Right lung (tissue), 5 donors: Measurements from ENCODE around the gene GABBR2. TPM values are rescaled to one million over a fixed set of nuclear protein-coding genes. Genes with fewer than 3 reads are reported as not detected.
"Not testable (repeated sequence)": the region's sequence is repeated elsewhere in the genome, so short reads cannot be mapped to it uniquely, and the experiment has no call there.

ENCODE experiments used
- DNase-seq, 2 donors: peaks; one replicate each; pipeline ENCODE4 v3.0.0-alpha.2; 2013
- polyA plus RNA-seq, 5 donors: library from polyadenylated mRNA; unstranded; fragments of 120-200 nt; gene quantifications; one replicate each; pipeline versions ENCODE4 v1.2.1 to v1.2.3, GENCODE V29; 2013; ENCODE audit warnings: inconsistent platforms in 1 of 5, low replicate concordance in 1 of 5; ENCODE audit not compliant: insufficient read length in 5 of 5, insufficient read depth in 1 of 5

GABBR2 gene
- polyA plus RNA-seq, 5 donors: 0.48 to 1.4 (median 0.99) TPM

DNA sequence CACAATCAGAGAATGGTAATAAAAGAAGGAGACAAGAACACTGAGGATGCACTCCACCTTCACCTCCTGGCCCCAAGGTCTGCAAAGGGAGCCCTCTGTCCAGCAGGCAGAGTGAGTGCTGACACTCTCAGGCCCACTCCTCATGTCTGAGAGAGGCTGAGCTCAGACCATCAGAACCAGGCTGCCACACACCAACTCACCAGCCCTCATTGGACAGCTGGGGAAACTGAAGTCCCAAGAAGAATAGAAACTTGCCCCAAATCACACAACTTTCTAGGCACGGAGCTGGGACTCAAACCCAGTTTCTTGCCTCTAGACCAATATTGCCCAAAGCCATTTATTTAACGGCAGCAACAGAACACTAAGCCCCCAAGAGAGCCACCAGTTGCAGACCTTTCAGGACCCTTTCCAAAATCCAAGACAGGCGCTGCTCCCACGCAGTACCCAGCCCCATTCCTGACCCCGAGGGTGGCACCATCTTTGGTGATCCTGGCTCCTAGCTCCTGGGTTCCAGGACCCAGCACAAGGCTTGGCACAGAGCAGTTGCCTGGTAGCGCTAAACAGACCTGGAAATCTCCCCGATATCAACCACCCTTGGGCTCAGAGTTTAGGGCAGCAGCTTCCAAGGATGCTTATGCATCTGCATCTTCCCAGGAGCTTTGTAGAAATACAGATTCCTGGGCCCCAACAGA, 192.4 kb downstream of the GABBR2 start:
- no peak for DNase-seq

DNA sequence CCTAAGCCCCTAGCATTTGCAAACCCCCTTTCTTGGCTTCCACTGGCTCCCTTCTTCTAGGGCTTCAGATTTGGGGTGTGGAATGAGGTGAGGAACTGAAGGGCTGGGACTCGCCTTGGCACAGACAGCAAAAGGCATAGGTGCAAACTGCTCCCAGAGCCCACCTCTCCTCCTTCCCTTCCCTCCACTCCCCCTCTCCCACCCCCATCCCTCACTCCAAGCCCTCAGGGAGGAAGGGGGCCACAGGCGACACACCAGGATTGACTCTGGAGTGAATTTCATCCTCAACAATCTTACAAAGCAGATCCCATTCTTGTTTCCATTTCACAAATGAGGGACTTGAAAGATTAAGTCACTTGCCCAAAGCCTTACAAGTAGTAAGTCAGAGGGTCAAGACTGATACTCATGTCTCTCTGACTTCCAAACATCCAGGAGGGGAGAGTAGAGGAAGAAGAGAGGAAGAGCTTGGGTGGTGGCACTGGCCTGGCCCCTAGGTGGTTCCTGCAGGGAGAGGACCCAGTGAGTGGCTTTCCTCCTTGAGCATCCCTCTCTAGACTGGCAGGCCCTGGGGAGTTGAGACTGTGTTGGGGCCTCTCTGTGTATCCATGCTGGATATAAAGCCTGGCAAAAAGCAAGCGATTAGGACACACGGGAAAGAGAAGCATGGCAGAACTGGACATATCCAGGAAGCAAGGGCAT, 193.1 kb downstream of the GABBR2 start:
- no peak for DNase-seq

DNA sequence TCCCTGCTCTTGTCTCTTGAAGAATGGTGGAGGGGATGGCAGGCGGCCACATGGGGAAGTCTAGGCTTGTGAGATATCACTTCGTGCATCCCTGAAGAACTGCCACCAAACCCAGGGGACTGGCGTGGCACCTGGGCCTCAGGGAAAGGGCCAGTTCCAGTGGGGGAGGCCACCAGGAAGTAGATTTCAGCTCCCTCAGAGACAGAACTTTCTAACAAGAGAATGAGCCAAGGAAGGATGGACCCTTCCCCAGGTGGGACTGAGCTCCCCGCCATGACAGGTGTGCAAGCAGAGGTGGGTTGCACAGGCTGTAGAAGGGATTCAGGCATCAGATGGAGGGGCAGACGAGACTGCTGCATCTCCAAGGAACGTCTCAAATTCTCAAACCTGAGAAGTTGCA, 193.9 kb downstream of the GABBR2 start:
- no peak for DNase-seq

DNA sequence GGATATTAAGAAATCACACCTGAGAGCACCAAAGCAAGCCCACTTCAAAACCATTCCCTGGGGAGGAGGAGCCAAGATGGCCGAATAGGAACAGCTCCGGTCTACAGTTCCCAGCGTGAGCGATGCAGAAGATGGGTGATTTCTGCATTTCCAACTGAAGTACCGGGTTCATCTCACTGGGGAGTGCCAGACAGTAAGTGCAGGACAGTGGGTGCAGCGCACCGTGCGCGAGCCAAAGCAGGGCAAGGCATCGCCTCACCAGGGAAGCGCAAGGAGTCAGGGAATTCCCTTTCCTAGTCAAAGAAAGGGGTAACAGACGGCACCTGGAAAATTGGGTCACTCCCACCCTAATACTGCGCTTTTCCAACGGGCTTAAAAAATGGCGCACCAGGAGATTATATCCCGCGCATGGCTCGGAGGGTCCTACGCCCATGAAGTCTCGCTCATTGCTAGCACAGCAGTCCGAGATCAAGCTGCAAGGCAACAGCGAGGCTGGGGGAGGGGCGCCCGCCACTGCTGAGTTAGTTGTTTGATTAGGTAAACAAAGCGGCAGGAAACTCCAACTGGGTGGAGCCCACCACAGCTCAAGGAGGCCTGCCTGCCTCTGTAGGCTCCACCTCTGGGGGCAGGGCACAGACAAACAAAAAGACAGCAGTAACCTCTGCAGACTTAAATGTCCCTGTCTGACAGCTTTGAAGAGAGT, 200.4 kb downstream of the GABBR2 start:
- DNase-seq: not testable (repeated sequence)

DNA sequence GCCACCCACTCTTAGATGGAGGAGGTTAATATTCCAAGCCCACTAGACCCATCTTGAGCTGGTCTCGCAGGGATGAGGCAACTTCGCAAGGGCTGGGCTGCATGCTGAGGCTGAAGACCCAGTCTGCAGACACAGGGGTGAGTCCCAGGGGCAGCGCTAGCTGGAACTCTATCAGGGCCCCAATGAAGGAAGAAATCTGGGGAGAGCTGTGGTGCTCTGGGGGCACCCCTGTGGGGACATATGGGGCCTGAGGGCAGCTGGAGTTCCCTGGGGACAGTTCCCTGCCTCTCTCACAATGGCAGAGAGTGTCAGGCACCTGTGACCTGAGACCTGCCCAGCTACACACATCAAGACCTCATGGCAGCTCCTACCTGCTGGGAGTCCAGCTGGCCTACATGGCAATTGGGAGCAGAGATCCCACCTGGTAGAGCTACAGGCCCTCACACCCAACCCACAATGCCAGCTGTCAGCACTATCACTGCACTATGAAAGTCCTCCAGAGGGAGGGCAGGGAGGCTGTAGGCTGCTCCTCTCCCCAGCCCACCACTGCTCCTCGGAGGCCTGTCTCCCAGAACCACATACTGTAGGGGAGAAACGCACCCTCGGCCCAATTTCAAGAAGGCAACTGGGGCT, 202.2 kb downstream of the GABBR2 start:
- no peak for DNase-seq

DNA sequence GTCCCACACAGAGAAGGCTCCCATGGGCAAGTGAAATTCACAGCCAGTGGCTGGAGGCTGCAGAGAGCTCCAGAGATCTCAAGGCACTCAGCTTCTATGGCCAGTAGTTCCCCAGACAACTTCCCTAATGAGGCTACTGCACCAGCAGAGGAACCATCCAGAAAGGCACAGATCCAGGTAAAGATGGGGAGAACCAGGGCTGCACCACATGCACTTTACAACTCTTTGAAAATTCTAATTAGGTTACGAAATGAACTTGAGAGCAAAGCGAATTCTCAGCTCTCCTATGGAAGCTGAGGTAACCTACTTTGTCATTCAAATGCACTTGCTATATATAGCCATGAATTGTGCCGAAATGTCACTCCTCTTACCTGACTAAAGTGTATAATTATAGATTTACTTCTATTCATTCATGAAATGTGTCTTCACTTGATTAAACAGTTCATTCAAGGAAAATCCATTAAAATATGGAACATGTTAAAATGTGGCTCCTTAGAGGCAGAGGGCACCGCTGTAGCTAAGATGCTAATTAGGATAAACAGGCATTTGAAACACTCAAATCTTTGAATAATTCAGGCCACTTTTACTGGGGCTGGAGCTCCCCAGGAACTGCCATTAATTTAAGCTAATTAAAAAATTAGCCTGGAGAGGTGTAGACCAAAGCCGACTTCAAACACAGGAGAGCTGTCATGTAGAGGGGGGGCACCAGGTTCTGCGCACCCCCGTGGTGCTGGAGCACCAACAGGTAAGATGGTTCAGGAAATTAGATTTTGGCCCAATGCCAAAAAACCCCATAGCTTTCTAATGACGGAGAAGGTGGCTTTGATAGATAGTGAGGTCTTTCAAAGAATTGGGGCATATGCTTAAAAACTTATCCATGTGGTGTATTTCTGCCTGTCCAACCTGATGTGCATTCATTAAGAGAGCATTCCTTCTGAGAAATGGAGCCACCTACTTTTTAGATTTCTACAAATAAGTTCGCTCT, 204.1 kb downstream of the GABBR2 start:
- no peak for DNase-seq

DNA sequence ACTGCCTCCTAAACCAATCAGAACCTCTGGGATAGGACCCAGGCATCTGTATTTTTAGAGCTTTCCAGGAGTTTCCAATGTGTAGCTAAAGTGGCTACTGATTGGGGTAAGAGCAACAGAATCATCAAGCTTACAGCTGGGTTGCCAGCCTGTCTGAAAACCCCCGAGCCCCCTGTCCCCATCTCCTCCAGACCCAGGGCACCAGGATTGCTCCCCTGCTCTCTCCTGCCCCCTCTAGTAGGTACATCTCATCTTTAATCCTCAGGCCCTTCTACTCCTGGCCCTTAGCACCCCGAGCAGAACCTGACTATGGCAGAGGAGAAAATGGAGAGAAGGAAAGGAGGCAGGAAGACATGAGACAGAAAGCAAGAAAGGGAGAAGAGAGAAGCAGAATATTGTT, 204.9 kb downstream of the GABBR2 start:
- DNase-seq: no peak

DNA sequence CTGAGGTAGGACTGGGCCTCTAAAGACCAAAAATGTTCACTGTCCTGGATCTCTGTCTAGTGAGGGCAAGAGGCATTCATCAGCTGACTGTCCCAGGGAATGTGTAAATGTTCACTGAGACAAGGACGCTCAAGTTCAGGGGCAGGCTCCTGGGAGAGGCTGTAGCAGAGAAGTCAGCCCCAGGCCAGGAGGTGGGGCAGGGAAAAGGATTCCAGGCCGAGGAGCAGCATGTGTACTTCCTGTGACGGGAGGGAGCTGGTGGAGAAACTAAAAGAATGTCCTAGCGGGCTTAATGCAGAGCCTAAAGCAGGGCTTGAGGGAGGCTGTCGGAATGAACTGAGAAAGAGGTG, 205.8 kb downstream of the GABBR2 start:
- no peak for DNase-seq

DNA sequence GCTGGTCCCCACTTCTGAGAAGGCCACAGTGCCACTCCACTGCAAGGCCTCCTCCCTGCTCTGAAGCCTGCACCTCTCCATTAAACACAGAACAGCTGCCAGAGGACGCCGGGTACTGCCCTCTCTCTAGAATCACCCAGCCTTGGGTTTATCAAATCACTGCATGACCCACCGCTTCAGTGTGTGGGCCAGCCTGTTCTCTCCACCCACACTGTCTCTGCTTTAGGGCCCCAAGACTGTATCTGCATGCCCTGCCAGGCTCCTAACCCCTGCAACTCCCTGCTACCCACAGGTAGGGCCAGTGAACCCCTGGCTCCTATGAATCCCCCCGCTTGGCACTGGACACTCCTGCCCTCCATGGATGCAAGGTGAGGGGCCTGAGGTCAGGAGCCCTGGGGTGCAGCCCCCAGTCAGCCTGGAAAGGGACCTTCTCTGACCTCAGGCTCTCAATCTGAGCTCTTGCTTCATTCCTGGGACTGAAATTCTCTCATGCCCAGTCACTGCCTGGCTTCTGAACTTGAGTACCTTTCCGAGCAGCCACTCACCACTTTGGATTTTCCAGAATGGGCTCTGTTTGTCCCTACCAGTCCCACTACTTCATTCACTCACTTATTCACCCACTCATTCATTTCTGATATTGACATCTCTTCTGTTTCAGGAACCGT, 206.3 kb downstream of the GABBR2 start:
- DNase-seq: no peak

DNA sequence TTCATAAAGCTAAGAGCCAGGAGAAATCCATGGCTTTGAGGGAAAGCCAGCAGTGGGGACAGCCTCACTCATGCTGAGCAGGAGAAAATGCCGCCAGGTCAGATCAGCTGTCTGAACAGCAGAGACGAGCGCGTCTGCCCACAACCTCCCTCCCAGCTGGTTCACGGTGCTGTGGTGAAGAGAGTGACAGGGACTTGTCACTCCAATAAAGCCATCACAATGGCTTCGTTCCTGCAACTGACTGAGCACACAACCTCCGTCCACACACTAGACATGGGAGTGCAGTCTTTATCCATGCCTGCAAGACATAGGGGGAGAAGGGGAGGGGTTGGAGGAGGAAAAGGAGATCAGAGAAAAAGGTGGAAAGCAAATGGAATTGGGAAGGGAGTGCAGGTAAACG, 206.9 kb downstream of the GABBR2 start:
- no peak for DNase-seq

DNA sequence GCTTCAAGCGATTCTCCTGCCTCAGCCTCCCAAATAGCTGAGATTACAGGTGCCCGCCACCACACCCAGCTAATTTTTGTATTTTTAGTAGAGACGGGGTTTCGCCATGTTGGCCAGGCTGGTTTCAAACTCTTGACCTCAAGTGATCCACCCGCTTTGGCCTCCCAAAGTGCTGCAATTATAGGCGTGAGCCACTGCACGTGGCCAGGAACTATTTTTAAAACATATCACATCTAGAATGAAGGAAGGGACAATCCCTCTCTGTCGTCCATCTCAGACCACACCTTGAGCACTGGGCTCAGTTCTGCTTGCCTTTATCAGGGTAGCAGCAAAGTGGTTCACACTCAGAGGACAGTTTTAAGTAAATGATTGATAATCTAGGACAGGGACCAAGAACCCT, 207.5 kb downstream of the GABBR2 start:
- DNase-seq: not testable (repeated sequence)

DNA sequence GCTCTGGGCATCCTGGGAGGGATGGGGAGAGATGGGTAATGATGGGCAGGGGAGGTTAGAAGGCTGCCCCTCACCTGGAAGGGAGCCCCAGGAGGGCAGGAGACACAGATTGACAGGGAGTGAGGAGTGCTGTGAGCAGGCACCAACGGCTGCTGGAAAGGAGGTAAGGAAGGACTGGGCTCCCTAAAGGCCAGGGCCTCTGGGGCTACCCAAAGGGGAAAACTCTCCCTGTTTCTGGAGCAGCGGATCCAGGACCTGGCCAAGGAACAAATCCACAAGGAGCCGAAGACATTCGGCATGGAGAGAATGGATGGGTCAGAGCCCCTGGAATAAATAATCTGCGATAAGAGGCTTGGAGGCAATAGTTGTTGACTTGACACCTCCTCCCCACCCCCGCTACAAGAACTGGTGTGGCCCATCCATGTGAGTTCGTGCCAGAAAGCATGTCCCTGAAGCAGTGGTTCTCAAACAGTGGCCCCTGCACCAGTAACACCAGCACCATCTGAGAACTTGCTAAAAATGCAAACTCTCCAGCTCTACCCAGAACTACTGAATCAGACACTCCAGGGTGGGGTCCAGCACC, 208.3 kb downstream of the GABBR2 start:
- no peak for DNase-seq

DNA sequence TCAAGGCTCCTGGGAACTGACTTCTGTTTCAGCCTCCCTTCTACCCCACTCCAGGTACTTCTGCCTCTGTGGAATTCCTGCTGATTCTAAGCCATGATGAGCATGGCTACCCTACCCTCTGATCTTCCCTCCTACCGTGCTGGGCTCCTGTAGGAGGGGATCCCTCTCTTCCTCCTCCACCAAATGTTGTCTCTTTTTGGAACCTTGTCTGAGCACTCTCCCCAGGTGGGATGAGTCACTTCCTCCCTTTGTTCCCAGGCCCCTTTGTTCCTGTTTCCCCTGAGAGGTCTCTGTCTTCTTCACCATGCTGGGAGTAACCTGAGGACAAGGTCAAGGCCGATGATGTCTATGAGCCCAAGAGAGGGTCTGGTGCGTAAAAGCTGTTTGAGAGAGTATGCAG, 213.2 kb downstream of the GABBR2 start:
- no peak for DNase-seq

DNA sequence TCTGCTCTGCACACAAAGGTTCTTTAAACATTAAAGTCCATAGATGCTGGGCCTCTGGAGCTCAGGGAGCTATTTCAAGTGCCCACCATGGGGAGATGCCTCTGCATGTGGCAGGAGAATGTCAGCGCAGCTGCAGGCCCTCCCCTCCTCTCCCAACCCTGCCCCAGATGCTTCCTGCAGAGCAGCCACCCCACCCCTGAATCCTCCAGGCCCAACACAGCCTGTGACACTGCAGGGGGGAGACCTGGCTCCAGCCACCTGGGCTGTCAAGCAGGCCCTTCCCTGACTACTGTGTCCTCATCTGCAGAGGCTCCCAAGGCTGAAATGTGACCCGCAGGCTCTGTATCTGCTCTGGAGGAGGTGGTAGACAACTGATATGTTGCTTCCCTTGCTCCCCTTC, 213.9 kb downstream of the GABBR2 start:
- no peak for DNase-seq

DNA sequence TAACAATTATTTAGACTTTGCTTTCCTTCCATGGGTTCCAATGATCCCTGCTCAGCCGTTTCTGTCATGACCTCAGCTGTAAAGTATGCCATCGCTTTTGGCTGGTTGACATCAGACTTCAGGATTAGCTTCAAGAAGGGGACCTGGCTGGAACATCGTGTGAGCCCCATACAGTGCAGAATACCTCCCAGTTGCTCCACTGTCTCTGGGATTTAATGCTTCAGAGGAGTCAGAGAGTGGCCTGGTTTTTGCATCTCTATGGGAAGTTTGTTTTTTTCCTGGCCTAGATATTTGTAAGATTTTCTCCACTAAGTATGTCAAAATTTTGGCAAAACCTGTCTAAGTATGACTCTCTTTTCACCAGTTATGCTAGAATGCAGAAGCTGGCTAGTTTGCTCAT, 216.9 kb downstream of the GABBR2 start:
- no peak for DNase-seq

DNA sequence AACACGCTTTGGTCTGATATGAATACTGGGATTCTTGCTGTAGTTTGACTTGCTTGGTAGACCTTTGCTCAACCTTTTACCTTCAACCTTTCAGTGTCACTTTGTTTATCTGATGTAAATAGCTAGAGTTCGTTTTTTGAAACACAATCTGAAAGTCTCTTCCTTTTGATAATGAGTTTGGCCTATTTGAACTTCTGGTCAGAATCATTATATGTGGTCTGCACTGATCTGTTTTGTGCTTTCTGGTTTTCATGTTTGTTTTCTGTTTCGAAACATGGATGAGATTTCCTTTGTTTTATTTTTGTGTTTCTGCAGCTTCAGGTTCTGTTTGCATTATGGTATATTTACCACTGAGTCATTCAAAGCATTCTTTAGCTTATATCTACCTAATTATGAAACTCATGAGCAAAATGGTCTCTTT, 217.5 kb downstream of the GABBR2 start:
- no peak for DNase-seq

DNA sequence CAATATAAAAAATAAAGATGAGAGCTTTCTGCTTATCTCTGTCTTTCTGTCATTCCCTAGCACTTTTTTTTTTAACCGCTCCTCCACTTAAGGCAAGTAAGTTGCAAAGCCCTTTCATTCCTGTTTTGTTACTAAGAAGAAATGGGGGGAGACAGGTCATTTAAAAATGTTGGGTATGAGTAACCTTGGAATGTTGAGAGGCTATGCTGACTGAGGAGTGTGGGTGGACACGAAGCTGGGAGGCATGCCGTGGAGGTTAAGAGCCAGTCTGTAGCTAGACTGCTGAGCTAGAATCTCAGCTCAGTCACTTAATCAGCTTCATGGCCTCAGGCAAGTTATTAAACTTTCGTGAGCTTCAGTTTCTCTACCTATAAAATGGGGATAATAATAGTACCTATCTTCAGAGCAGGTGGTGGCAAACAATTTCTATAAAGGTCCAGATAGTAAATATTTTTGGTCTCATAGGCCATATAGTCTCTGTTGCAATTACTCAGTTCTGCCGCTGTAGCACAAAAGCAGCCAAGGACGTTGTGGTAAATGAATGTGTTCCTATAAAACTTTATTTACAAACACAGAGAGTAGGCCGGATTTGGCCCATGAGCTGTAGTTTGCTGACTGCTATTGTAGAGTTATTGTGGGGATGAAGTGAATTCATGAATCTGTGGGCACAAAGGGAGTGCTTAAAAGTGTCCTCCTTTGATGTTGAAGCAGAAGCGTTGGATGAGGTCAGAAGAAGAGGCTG, 220.0 kb downstream of the GABBR2 start:
- DNase-seq: no peak

DNA sequence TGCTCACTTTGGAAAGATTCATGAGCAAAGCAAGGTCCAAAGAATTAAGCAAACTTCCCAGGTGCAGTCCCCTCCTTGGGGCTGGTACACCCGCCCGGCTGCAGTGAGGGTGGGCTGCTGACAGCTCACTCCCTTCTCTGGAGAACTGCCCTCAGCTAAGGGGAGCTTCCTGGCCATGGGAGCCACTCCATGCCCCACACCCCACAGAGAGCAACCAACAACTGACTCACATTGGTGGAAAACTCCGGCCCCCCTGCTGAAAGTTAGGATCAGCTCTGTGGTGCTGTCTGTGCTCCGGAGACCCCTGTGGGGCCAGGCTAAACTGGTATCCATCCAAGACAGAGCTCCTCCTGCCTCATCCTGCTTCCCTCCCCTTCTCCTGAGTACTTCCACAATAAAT, 223.0 kb downstream of the GABBR2 start:
- no peak for DNase-seq

DNA sequence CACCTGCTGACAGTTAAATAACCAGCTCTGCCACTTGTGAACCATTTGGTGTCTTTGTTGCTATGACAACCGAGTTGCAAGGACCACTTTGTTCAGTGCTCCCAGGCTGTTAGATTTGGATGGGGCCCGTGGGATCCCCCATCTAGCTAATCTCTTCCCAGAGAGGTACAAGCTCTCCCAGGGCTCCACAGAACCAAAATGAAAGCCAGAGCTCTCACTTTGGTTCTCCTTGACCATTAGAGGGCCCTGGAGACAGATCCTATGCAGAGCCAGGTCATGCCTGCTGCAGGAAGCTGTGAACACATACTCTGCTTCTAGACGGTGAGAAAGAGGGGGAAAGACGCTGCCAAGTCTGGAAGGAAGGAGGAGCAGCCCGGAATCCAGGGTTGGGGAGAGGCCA, 224.6 kb downstream of the GABBR2 start:
- DNase-seq: no peak

DNA sequence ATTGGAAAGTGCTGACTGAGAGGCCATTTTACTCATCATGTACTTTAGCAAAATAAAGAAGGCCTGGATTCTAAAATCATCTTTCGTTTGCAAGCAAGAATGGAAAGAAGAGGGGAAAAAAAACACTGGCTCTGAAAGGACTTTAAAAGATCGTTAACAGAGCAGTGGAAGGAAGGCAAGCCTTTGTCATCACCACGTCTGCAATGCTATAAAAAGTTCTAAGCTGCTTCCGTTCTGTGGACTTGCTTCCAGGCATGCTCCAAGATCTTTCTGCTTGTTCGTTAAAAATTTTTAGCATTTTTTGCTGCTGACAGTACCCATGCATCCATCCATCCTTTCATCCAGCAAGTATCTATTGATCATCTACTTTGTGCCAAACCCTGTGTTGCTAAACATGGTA, 226.5 kb downstream of the GABBR2 start:
- DNase-seq: no peak
